BLaER1 treated with 17β-estradiol and CSF1 and Interleukin-3, amounts not matched to agents 10 nM and 100 nM (cell line): ENCODE data around the gene DSG4.

Experiments
- H3K27ac ChIP-seq, 11 experiments: shearing (Covaris generic); formaldehyde crosslinking; 2 replicates each; pipeline ENCODE4 v1.8.1; 2022
- H3K27me3 ChIP-seq, 11 experiments: shearing (Covaris generic); formaldehyde crosslinking; 2 replicates each; pipeline ENCODE4 v1.8.1; 2022
- H3K36me3 ChIP-seq, 11 experiments: shearing (Covaris generic); formaldehyde crosslinking; 2 replicates each; pipeline ENCODE4 v1.8.1; 2022
- H3K4me1 ChIP-seq, 10 experiments: shearing (Covaris generic); formaldehyde crosslinking; 2 replicates each; pipeline ENCODE4 v1.8.1; 2022
- H3K4me2 ChIP-seq, 11 experiments: shearing (Covaris generic); formaldehyde crosslinking; 2 replicates each; pipeline ENCODE4 v1.8.1; 2022
- H3K4me3 ChIP-seq, 10 experiments: shearing (Covaris generic); formaldehyde crosslinking; 2 replicates each; pipeline ENCODE4 v1.8.1; 2022
- H3K9ac ChIP-seq, 11 experiments: shearing (Covaris generic); formaldehyde crosslinking; 2 replicates each; pipeline ENCODE4 v1.8.1; 2022
- H3K9me3 ChIP-seq, 11 experiments: shearing (Covaris generic); formaldehyde crosslinking; replicated peaks in 1 of 11; 2 replicates each; pipeline ENCODE4 v1.8.1; 2022
- H4K20me1 ChIP-seq, 11 experiments: shearing (Covaris generic); formaldehyde crosslinking; 2 replicates each; pipeline ENCODE4 v1.8.1; 2022
- Cebpa-rat ChIP-seq, 11 experiments: shearing (Covaris generic); IDR thresholded peaks; 2 replicates each; pipeline ENCODE4 v1.8.1; 2022

Gene DSG4

DNA sequence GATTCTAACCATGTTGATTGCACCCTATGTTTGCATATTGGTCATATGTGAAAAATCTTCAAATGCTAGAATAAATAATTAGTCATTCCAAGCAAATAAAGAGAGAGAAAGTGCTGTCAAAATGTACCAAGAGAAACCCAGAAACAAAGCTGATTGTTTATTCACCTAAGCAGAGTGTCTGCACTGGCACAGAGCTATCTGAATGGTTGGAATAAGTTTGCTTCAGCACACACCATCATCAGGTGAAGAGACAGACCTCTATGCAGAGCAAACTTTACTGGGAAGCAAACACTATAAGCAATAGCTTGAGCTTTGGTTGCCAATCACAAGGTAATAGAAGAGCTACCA, 25.4 kb downstream of the DSG4 start:
- Histone ChIP-seq H3K27me3 (no peaks in the 10 kb centered on the region), H3K4me1 (peaks cover 0 to 6% (median 2%) of the 10 kb centered on the region in 10 experiments; a peak in 3 of 20 replicates), H3K9ac (no peak overlapping the region), H3K36me3 (no peaks in the 10 kb centered on the region), H4K20me1 (no peaks in the 10 kb centered on the region), H3K4me2 (no peak overlapping the region), H3K4me3 (no peak overlapping the region), H3K27ac (no peak overlapping the region), H3K9me3 (no peaks in the 10 kb centered on the region)
- TF ChIP-seq Cebpa-rat (IDR thresholded peaks at IDR 0.05): no peak

DNA sequence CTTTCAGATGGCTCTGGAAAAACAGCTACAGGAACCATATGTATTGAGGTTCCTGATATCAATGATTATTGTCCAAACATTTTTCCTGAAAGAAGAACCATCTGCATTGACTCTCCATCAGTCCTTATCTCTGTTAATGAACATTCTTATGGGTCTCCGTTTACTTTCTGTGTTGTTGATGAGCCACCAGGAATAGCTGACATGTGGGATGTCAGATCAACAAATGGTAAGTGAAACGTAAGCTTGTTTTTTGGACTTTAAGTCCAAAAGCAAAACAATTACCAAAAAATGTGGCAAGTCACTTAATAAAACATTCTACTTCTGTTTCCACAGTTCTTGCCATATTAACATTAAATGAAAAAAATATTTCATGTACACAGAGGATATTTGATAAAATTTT, 26.8 kb downstream of the DSG4 start:
- no peak for TF ChIP-seq Cebpa-rat (IDR thresholded peaks at IDR 0.05)
- no peaks in the 10 kb centered on the region for H3K27me3 ChIP-seq
- H4K20me1 ChIP-seq: no peaks in the 10 kb centered on the region
- no peak overlapping the region for H3K27ac ChIP-seq
- H3K9ac ChIP-seq: no peak overlapping the region
- no peak overlapping the region for H3K4me2 ChIP-seq
- H3K4me3 ChIP-seq: no peak overlapping the region
- H3K4me1 ChIP-seq: no peaks in the 10 kb centered on the region
- no peaks in the 10 kb centered on the region for H3K9me3 ChIP-seq
- H3K36me3 ChIP-seq: no peaks in the 10 kb centered on the region

DNA sequence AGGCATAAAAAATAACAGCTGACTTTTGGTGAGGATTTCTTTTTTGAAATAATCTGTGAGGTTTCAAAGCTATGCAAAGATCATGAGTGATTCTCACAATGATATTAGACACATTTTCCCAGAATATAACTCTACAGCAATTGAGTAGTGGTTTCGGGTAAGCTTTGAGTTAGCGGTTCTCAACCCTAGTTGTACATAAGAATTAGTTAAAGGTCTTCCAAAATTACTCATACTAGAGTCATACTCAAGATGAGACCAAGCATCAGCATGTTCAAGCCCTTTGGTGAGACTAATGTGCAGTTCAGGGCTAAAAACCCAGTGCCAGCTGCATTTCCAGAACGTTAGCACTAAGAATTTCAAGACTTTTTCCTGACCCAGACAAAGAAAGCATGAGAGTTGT, 31.1 kb downstream of the DSG4 start:
- no peaks in the 10 kb centered on the region for H3K36me3 ChIP-seq
- no peaks in the 10 kb centered on the region for H3K4me1 ChIP-seq
- H3K27me3 ChIP-seq: no peaks in the 10 kb centered on the region
- no peak overlapping the region for H3K27ac ChIP-seq
- H3K9me3 ChIP-seq: peaks cover 0 to 16% (median 8%) of the 10 kb centered on the region in 11 experiments; a peak in 11 of 22 replicates
- no peak overlapping the region for H3K9ac ChIP-seq
- TF ChIP-seq Cebpa-rat (IDR thresholded peaks at IDR 0.05): no peak
- no peak overlapping the region for H3K4me3 ChIP-seq
- no peaks in the 10 kb centered on the region for H4K20me1 ChIP-seq
- H3K4me2 ChIP-seq: no peak overlapping the region

DNA sequence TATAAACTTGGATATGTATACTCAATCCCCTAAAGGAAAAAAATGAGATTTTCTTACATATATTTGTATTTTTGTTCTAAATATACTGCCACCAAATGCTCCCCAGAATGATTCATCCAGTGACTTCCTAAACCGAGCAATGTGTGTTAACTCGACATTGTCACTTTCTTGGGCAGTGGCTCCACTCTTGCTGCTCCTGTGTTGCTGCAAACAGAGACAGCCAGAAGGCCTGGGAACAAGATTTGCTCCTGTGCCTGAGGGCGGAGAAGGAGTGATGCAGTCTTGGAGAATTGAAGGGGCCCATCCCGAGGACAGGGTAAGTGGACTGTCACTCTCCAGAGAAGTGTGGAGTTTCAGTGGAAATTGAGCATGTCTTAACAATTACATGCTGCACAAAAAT, 32.7 kb downstream of the DSG4 start:
- Histone ChIP-seq H3K27ac (no peak overlapping the region), H3K9ac (no peak overlapping the region), H3K4me1 (no peaks in the 10 kb centered on the region), H3K4me2 (no peak overlapping the region), H3K36me3 (no peaks in the 10 kb centered on the region), H3K9me3 (peaks cover 0 to 16% (median 8%) of the 10 kb centered on the region in 11 experiments; a peak in 11 of 22 replicates), H3K27me3 (no peaks in the 10 kb centered on the region), H3K4me3 (no peak overlapping the region), H4K20me1 (no peaks in the 10 kb centered on the region)
- TF ChIP-seq Cebpa-rat (IDR thresholded peaks at IDR 0.05): no peak

DNA sequence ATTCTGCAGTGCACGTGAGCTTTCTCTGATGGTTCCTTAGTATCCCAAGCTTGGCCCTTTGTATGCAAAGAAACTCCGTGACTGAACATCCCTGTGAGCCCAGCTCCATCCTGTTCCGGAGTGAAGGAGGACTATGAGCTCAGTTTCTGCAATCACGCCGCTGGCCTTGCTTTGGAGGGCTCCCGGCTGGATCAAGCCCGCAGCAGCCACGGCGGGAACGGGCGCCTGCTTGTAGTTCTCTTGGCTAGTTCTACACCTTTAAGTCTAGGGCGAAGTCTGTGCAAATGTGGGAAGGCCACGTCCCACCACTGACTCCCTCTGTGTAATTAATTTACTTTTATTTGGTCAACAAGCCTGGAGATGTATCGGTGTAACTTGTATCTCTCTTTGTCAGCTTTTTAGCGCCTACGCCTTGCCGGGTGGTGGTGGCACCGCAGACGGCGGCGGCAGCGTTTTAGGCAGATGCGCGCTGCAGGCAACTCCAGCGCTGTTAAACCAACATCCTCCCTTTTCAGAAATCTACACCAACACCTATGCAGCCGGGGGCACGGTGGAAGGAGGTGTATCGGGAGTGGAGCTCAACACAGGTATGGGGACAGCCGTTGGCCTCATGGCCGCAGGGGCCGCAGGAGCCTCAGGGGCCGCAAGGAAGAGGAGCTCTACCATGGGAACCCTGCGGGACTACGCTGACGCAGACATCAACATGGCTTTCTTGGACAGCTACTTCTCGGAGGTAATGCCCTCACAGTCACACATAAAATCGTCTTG, 34.3 kb downstream of the DSG4 start:
- peaks cover 0 to 16% (median 8%) of the 10 kb centered on the region in 11 experiments; a peak in 11 of 22 replicates for H3K9me3 ChIP-seq
- no peaks in the 10 kb centered on the region for H4K20me1 ChIP-seq
- H3K27ac ChIP-seq: no peak overlapping the region
- H3K27me3 ChIP-seq: no peaks in the 10 kb centered on the region
- no peak overlapping the region for H3K4me3 ChIP-seq
- no peaks in the 10 kb centered on the region for H3K36me3 ChIP-seq
- H3K4me2 ChIP-seq: no peak overlapping the region
- no peaks in the 10 kb centered on the region for H3K4me1 ChIP-seq
- TF ChIP-seq Cebpa-rat (IDR thresholded peaks at IDR 0.05): no peak
- no peak overlapping the region for H3K9ac ChIP-seq

DNA sequence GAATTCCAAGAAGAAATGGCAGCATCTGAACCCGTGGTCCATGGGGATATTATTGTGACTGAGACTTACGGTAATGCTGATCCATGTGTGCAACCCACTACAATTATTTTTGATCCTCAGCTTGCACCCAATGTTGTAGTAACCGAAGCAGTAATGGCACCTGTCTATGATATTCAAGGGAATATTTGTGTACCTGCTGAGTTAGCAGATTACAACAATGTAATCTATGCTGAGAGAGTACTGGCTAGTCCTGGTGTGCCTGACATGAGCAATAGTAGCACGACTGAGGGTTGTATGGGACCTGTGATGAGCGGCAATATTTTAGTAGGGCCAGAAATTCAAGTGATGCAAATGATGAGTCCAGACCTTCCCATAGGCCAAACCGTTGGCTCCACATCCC, 36.6 kb downstream of the DSG4 start:
- H4K20me1 ChIP-seq: no peaks in the 10 kb centered on the region
- H3K4me3 ChIP-seq: no peak overlapping the region
- no peaks in the 10 kb centered on the region for H3K27me3 ChIP-seq
- H3K4me1 ChIP-seq: no peaks in the 10 kb centered on the region
- no peak overlapping the region for H3K4me2 ChIP-seq
- H3K27ac ChIP-seq: no peak overlapping the region
- no peak overlapping the region for H3K9ac ChIP-seq
- peaks cover 0 to 16% (median 8%) of the 10 kb centered on the region in 11 experiments; a peak in 11 of 22 replicates for H3K9me3 ChIP-seq
- no peak for TF ChIP-seq Cebpa-rat (IDR thresholded peaks at IDR 0.05)
- no peaks in the 10 kb centered on the region for H3K36me3 ChIP-seq

DNA sequence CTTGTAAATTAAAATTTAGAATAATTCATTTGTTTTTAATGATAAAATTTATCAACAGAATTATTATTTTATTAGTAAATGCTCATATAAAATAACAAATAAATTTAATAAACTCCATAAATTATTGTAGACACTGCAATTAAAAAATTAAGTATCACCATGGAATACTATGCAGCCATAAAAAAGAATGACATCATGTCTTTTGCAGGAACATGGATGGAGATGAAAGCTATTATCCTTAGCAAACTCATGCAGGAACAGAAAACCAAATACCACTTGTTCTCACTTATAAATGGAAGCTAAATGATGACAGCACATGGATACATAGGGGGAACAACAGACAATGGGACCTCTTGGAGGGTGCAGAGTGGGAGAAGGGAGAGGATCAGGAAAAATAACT, 41.3 kb downstream of the DSG4 start:
- TF ChIP-seq Cebpa-rat (IDR thresholded peaks at IDR 0.05): no peak
- Histone ChIP-seq H3K4me1 (no peaks in the 10 kb centered on the region), H3K36me3 (no peaks in the 10 kb centered on the region), H3K9ac (no peak overlapping the region), H4K20me1 (no peaks in the 10 kb centered on the region), H3K4me3 (no peak overlapping the region), H3K27ac (no peak overlapping the region), H3K9me3 (no peaks in the 10 kb centered on the region; a peak in 1 of 22 replicates), H3K27me3 (no peaks in the 10 kb centered on the region), H3K4me2 (no peak overlapping the region)

DNA sequence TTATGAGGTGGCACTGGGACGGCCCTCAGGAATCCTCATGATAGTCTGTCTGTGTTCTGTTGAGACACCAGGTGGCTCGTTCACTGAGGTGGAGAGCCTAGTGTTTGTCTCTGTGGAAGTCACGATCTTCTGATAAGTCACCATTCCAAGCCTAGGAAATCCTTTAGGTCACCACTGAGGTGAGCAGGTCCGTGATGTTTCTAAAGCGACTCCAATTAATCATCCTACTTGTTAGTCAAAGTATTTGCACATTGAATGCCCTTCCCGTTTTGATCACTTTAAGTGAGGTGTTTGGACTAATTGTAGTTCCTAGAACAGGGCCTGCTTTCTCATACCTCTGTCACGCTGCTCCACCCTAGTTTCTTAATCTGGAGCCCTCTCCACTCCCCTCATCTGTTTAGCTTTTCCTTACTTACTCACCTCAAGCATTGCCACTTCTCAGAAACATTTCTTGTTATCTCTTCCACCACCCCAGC, 42.9 kb downstream of the DSG4 start:
- Histone ChIP-seq H3K36me3 (no peaks in the 10 kb centered on the region), H3K9ac (no peak overlapping the region), H3K4me3 (no peak overlapping the region), H3K27ac (no peak overlapping the region), H3K27me3 (no peaks in the 10 kb centered on the region), H3K4me2 (no peak overlapping the region), H3K9me3 (no peaks in the 10 kb centered on the region; a peak in 1 of 22 replicates), H3K4me1 (no peaks in the 10 kb centered on the region), H4K20me1 (no peaks in the 10 kb centered on the region)
- TF ChIP-seq Cebpa-rat (IDR thresholded peaks at IDR 0.05): no peak

DNA sequence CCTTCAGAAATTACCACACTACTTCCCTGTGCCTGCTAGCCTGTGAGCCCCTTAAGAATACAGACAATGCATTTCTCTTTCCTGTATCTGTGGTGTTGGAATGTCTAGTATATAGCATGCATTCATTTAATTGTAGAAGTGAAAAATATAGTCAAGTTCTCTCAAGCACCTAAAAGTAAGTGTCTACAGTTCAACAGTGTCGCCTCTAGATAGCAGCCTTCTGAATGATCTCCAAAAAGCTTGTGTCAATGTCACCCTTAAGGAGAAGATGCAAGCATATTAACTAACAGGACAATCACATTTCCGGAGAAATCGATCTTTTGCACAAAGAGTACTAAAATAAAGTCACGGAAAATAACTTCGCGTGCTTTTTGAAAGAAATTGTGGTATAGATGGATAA, 43.5 kb downstream of the DSG4 start:
- Histone ChIP-seq H3K27ac (no peak overlapping the region), H3K9ac (no peak overlapping the region), H4K20me1 (no peaks in the 10 kb centered on the region), H3K4me2 (no peak overlapping the region), H3K9me3 (no peaks in the 10 kb centered on the region; a peak in 1 of 22 replicates), H3K27me3 (no peaks in the 10 kb centered on the region), H3K4me3 (no peak overlapping the region), H3K36me3 (no peaks in the 10 kb centered on the region), H3K4me1 (no peaks in the 10 kb centered on the region)
- TF ChIP-seq Cebpa-rat (IDR thresholded peaks at IDR 0.05): no peak

DNA sequence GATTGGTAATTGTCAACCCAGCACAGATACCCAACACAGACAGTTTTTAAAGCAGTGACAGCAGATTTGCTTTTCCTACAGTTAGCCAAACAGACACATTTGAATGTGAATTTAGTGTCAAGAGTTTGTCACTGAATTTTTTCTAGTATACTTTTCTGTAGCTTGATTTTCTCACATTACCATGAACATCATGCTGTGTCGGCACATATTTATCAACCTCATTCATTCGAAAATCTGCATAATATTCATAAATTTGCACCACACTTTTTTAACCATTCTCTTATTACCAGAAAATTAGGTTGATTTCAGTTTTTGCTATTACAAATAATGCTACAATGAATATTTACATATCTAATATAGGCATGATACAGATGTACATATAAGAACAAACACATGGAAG, 43.9 kb downstream of the DSG4 start:
- H3K36me3 ChIP-seq: no peaks in the 10 kb centered on the region
- no peaks in the 10 kb centered on the region; a peak in 1 of 22 replicates for H3K9me3 ChIP-seq
- H4K20me1 ChIP-seq: no peaks in the 10 kb centered on the region
- no peaks in the 10 kb centered on the region for H3K4me1 ChIP-seq
- H3K27ac ChIP-seq: no peak overlapping the region
- H3K4me3 ChIP-seq: no peak overlapping the region
- H3K4me2 ChIP-seq: no peak overlapping the region
- H3K27me3 ChIP-seq: no peaks in the 10 kb centered on the region
- no peak for TF ChIP-seq Cebpa-rat (IDR thresholded peaks at IDR 0.05)
- H3K9ac ChIP-seq: no peak overlapping the region
